GM12892 (cell line): Measurements from ENCODE around the gene MAP3K6.

ENCODE experiments used
- POLR2A ChIP-seq: IDR thresholded peaks from 2 replicates; pipeline ENCODE4 v1.6.1; 2011; ENCODE audit warnings: low read depth, low read length, control low read depth
- POLR2AphosphoS5 ChIP-seq: IDR thresholded peaks from 2 replicates; pipeline ENCODE4 v1.6.1; 2011; ENCODE audit warnings: low read depth, low read length, control low read depth

DNA sequence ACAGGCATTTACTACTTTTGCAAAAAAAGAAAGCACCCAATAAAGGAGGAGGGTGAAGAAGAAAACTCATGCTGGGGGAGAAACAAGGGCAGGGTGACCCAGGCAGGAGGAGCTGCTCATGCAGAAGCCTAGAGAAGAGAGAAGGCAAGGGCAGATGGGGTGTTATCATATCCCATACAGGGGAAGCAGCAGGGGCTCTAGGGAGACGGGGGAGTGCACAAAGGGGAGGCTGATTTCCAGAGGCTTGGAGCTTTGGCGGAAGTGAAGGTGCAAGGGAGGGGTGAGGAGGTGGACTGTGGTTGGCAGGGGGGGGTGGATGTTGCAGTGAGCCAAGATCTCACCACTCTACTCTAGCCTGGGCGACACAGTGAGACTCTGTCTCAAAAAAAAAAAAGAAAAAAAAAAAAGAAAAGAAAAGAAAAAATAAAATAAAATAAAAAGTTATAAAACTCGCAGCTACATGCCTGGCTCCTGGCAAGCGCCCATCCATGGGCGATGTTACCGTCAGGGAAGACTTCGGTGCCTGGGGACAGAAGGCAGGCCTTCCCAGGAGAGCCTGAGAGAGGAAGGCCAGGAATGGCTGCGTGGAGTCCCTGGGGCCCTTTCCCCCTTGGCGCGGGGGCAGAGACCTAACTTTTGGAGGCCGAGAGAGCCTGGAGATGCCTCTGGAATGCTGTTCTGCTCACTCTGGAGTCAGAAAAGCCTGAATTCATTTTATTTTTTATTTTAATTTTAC is 11.2 kb upstream of the MAP3K6 start:
- TF ChIP-seq POLR2A = no peak
- TF ChIP-seq POLR2AphosphoS5 = no peak
